Measurements from ENCODE around the gene GPC6.

DNA sequence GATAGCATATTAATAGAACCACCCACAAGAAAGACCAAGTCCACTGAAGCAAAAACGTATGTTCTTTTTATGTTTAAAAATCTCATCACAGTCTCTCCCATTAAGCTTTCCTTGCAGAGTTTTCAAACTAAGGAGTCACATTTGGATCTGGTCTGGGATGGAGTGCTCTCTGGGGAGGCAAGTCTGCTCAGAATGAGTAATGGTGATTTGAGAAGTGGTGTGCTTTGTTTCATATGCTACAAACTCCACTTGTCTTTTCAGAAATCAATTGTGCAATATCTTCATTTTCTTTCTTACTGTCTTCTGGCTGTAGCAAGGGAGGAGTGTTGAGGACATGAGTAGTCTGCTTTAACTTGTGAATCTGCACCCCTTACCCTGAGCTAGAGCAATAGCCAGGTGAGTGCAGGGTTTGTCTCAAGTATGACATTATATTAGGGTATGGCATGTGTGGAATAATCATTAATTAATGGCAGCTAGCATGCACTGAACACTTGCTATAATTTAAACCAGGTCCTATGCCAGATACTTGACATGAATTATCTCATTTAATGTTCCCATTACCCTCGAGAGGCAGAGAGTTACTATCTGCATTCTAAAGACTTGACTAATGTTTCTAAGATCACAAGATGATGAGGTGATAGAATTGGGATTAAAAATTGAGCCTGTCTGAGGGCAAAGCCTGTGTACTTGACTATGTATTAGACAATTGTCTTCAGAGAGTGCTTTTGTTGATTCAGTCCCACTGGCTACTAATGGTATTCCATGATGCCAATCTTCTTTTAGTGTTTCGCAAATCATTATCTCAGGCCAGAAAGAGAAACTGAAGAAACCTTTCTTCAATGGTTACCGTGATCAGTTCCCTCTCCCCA, 171.8 kb downstream of the GPC6 start:
- no peak for TF ChIP-seq CTCF (IDR thresholded peaks at IDR 0.05; ENCODE audit: poor library complexity, severe bottlenecking)
- TF ChIP-seq POLR2AphosphoS5 (IDR thresholded peaks at IDR 0.05), result no peak
- TF ChIP-seq EP300 (conservative IDR thresholded peaks at IDR 0.05; ENCODE audit: poor library complexity, severe bottlenecking), result no peak
- TF ChIP-seq TAF1 (IDR thresholded peaks at IDR 0.05; ENCODE audit: low read depth), result no peak
- TF ChIP-seq MXI1 (conservative IDR thresholded peaks at IDR 0.05; ENCODE audit: poor library complexity, severe bottlenecking), result no peak
- no peak for TF ChIP-seq RAD21 (conservative IDR thresholded peaks at IDR 0.05)
- TF ChIP-seq REST (IDR thresholded peaks at IDR 0.05; ENCODE audit: borderline replicate concordance), result no peak

All from neural cell (in vitro differentiated cells).